GM19099 (cell line): ENCODE results near the gene DNM1.

Source experiments
- POLR2A ChIP-seq: IDR thresholded peaks from 3 replicates; pipeline ENCODE4 v1.6.1; 2011; ENCODE audit warnings: low read depth; ENCODE audit not compliant: insufficient read length; ENCODE audit errors: extremely low read depth

The DNM1 gene

DNA sequence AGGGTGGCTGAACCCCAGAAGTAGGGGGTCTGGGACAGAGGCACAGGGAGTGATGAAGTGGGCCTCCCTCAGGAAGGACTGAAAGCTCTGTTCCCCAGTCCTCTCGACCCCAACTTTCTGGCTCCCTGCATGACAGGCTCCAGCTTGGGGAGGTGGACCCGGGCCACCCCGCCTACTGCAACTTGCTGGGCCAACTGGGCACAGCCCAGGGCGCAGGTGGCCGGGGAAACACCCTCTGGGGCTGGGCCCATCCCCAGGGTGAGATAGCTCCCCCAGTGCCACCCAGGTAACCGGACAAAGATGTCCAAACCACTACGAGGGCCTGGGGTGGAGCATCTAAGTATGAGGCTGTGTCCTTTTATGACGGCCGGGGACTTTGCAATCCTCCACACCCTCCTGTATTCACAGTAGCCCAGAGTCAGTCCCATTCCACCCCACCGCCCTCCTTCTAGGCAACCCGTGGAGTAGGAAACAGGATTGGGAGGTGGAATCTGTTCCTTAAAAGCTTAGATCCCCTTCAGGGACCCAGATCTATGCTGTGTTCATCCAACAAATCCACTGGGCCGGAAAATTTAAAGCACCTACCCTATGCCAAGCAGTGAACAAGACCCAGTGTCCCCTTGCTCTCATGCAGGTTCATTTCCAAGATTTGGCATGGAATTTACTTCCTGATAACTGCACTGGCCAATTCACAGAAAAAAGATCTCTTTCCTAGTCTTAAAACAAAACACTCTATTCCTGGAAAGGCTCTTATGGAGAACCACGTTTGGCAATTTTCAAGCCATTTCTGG lies 19.9 kb downstream of the DNM1 start:
- no peak for TF ChIP-seq POLR2A

DNA sequence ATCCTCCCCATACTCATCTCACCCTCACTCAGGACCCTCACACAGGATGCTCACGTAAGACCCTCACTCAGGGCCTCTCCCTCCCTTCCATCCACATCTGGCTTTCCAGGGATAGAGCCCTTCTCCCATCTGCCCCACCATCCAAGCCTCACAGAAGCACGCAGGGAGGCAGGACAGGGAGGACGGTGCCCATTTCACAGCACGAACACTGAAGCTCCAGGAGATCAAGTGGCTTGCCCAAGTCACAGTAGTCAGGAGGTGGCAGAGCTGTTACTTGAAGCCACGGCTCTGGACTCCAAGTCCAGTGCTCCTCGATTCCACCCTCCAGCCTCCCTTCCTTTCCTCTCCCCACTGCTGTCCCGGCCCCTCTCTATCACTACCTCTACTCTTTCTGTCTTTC lies 21.7 kb downstream of the DNM1 start:
- no peak for TF ChIP-seq POLR2A

DNA sequence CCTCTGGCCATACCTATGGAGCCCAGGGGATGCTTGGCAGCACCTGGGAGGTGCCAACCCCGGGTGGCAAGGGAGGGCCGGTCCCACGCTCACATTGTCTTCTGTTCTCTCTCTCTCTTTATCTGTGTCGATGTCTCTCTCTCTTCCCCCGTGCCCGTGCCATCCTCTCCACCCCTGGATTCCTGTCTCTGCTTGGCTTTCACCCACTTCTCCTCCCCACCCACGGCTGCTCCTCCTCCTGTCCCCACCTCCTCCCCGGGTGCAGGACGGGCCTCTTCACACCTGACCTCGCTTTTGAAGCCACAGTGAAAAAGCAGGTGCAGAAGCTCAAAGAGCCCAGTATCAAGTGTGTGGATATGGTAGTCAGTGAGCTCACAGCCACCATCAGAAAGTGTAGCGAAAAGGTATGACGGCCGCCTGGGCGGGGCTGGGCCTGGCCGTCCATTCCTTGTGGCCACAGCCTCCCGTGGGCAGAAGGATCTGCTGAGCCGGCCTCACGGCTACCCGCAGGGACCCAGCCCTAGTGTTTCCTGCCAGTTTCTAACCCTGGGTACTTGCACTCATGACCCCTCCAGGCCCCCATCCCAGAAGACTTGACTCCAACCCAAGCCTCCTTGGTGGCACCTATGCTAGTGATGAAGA lies 22.7 kb downstream of the DNM1 start:
- TF ChIP-seq POLR2A, result no peak

DNA sequence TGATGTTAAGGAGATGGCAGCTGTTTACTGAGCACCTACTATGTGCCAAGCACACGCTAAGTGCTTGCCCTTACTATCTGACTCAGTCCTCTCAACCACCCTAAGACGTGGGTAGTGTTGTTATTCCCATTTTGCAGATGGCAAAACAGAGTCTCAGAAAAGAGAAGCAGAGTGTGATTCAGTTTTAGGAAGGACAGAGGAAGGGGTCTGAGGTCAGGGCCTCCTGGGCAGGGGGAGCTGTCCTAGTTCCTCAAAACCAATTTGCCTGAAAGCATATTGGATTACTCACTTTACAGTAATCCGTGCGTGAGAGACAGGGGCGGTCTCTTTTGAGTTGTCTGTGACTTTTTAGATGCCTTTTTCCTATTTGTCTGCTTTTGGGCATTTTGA lies 23.2 kb downstream of the DNM1 start:
- TF ChIP-seq POLR2A, result no peak

DNA sequence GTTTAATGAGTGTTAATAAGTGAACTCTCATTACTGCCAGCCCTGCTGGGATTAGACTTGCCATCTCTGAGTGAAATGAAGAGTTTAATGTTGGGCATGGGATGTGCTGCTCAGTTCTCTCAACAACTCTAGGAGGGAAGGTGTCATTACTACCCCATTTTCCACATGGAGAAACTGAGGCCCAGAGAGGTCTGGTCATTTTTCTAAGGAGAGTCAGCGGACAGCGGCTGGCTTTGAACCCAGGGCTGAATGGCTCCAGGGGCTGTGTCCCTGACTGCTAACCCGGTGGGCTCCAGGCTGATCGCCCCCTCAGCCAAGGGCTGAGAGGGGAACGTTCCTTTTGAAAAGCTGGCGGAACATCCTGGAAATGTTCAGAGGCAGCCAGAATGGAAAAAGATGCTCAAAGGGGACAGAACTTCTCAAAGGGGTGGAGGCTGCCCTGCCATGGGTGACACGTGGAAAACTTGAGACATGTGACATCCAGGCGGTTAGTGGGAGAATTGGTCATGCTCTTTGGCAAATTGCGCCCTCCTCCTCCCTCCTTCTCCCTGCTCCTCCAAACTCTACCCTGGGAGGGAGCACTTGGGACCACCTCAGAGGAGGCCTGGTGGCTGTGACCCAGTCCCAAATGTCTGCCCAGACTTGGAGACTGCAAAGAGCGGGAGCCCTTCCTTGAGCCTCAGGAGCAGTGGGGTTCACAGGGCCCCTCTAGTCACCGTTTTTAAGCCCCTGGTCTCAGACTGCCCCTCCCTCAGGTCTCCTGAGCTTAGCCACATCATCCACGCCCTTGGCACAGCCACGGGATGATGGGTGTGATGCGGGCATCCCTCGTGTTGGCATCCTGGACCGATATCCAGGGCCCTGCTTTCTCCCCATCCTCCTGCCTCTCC lies 28.7 kb downstream of the DNM1 start:
- TF ChIP-seq POLR2A, result no peak

DNA sequence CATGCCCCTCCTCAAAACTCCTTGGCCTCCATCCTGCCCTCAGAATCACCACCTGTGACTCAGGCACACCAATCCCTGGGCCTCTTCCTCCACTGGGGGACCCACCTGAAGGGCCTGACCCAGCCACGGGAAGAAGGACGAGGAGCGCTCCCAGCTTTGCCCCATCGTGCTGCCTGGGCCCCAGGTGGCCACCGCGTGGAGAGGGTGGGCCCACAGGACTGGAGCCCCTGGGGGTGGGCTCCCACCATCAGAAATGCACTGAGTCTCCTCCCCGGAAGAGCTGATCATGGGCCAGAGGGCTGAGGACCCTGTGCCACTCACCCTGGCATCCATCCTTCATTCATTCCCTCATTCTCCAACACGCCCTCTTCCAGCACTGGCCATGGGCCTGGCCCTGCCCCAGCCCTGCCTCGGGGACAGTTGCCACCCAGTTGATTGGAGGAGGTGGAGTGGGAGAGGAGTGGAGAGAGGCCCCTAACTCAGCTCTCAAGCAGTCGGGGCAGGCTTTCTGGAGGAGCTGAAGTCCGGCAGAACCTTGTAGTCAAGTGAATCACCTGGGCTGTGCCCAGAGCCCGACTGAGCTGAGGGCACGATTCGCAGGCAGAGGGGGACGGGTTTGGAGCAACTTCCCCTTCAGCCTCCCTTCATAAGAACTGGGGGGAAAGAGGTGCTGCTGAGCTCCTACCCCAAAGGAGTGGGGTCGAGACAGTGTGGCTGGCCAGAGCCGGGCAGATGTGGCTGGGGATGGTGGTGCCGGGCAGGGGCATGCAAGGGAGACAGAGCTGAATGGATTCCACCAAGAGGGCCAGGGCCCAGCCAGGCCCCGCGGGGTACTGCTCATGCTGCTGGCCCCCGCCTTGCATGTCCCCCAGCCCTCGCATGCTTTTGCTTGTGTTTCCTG lies 29.6 kb downstream of the DNM1 start:
- no peak for TF ChIP-seq POLR2A

DNA sequence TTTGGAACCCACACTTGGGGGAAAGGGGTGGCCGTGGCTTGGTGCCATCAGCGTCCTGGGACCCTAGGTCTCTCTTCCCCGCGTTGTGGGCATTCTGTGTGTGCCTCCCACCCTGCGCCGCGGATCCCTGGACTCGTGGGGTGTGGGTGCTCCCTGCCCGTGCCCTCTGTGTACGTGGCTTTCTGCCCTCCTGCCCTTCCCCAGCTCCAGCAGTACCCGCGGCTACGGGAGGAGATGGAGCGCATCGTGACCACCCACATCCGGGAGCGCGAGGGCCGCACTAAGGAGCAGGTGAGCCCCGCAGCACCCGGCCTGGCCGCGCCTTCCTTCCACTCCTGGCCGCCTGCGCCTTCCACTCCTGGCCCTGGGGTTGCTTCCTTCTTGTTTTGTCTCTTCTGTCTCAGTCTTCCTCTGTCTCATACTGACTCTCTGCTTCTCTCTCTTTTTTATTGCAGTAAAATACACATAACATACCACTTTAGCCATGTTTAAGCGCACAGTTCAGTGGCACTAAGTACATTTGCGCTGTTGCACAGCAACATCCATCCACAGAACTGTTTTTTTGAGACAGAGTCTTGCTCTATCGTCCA lies 30.7 kb downstream of the DNM1 start:
- no peak for TF ChIP-seq POLR2A

DNA sequence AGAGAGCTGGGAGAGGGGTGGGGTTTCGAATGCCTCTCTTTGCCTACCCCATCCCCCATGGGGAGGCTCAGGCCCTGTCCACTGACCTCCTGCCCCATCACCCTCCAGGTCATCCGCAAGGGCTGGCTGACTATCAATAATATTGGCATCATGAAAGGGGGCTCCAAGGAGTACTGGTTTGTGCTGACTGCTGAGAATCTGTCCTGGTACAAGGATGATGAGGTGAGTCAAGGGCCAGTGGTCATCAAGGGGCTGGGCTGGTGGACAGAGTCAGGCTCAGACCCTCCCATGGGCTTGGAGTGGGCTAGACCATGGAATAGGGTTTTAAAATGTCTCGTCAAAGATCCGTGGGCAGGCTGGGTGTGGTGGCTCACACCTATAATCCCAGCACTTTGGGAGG lies 38.9 kb downstream of the DNM1 start:
- TF ChIP-seq POLR2A, result no peak

DNA sequence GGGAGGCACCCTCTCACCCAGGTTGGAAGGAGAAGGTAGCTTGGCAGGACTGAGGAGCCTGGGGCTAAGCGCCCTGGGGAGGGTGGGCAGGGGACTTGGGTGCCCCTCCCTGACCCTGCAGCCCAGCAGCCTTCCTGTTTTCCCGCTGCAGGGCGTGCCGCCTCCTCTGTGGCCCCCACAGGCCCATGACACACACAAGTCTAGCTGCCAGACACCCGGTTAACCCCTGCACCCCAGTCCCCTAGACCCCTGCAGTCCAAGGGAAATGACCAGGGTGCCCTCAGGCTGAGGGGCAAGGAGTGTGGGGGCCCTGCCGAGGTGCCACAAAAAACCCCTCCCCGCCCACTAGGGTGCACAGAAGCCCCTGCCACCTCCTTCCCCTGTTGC lies 39.6 kb downstream of the DNM1 start:
- no peak for TF ChIP-seq POLR2A

DNA sequence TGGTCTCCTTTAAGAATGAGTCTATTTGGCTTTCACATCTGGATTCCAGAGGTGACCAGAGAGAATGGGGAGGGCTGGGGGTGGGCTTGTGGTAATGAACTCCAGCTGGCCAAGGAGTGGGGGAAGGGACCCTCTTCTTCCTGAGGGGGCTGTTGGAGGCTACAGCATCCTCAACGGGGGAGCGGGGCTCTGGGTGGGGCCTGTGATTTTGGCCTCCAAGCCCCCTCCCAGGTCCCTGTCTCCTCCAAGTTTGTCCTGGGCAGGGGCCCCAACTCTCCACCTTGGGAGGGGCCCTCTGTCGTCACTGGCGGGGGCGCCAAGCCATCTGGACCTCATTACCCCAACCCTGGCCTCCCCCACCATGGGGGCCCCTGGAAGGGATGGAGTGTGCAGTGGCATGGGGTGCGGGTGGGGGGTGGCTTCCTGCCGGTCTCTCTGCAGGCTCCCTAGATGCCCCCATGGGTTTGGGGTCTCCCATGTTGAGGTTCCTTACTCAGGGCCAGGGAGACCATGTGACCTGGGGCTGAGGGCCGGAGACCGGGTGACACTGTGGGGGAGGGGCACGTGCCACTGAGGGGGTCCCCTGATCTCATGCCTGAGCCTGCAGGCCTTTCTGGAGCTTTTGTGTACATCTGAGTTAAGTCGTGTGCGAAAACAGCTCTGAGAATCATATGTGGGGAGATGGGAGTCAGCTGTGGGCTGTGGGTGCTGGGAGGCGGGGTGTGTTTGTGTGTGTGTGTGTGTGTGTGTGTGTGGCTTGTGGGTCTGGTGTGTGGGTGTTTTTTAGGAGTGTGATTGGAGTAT lies 40.2 kb downstream of the DNM1 start:
- TF ChIP-seq POLR2A, result no peak

DNA sequence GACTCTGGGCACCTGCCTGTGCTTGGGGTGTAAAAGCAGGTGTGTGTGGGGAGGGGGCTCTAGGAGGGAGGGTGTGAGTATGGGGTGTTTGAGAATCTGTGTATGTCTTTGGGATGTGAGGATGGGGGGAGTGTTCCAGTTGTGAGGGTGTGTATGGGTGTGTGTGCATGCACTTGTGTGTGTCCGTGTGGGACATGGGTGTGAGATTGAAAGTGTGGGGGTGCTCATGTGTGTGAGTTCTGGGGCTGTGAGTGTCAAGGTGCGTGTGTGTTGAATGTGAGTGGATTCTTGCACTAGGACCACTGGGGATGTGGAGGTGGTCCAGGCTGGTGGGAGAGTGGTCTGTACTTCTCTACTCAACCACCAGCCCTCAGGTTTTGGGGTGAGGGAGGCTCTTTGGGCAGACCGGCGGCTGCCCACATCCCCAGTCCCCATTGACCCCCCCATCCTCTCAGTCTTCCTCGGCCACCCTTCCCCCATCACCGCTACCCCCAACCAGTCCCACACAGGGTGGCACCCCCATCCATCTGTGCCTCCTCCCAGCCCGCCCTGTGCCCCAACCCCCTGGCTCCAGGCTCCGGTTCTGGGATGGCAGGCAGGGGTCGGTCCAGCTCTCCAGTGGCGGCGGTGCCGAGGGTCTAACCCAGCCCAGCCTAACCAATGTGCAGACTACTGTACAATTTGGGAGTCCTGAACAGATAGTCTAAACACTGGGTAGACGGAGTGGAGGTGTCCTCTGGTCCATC lies 41.1 kb downstream of the DNM1 start:
- TF ChIP-seq POLR2A, result no peak

DNA sequence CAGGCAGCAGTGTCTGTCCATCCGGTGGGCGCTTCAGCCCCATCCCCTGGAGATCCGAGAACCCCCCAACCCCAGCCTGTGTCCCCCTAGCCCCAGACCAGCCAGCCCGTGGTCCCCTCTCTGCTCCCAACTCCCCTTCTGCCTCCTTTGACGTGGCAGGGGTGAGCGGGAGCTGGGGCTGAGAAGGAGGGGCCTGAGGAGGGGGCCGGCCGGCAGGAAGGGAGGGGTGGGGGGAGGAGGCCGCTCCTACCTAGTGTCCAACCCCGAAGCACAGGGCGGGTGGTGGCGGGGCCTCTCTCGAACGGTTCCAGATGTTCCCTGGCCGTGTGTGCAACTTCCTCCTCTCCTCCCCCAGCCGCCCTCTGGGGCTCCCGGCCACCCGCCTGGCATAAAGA lies 41.7 kb downstream of the DNM1 start:
- no peak for TF ChIP-seq POLR2A
